Naive thymus-derived CD8-positive, alpha-beta T cell (primary cell): ENCODE results near the gene TCF7L2. TPM values are rescaled to one million over a fixed set of nuclear protein-coding genes. Genes with fewer than 3 reads are reported as not detected.

Experiments used
- ATAC-seq, 2 donors: fragments of 150-1000 bp; cut with Tn5 transposase in 1 of 2; sonication (Bioruptor Pico), chemical (Tn5 transposase) in 1 of 2; 1 replicate in 1 of 2; 2 replicates in 1 of 2; pipeline ENCODE4 v1.10.0; 2021; ENCODE audit warnings: mild to moderate bottlenecking in 2 of 2, moderate library complexity in 2 of 2
- POLR2A ChIA-PET: fragments of 350-600 bp; sonication (Branson Sonifier 250); formaldehyde crosslinking; loops from one replicate; lab custom pipeline; 2021; ENCODE audit warnings: antibody characterized with exemption; lab: Charles Lee
- DNase-seq, 10 donors: peaks; one replicate each; pipeline versions ENCODE4 v3.0.0 to v3.0.0-alpha.2; 2020 to 2022
- H3K27ac Mint-ChIP-seq, 10 donors: one replicate each; pipeline ENCODE4 v1.8.0; 2020 to 2022; ENCODE audit warnings: mild to moderate bottlenecking in 10 of 10, mixed read lengths in 10 of 10, moderate library complexity in 4 of 10, inconsistent platforms in 1 of 10
- H3K27me3 Mint-ChIP-seq, 5 donors: one replicate each; pipeline ENCODE4 v1.8.0; 2021 to 2022; ENCODE audit warnings: mixed read lengths in 5 of 5
- H3K36me3 Mint-ChIP-seq, 3 donors: one replicate each; pipeline ENCODE4 v1.8.0; 2020 to 2022; ENCODE audit warnings: mixed read lengths in 3 of 3, mild to moderate bottlenecking in 2 of 3, inconsistent platforms in 1 of 3
- H3K4me1 Mint-ChIP-seq, 4 donors: one replicate each; pipeline ENCODE4 v1.8.0; 2021 to 2022; ENCODE audit warnings: mixed read lengths in 4 of 4
- H3K4me3 Mint-ChIP-seq, 10 donors: one replicate each; pipeline ENCODE4 v1.8.0; 2020 to 2022; ENCODE audit warnings: mild to moderate bottlenecking in 10 of 10, mixed read lengths in 10 of 10, moderate library complexity in 6 of 10, inconsistent platforms in 1 of 10
- H3K9me3 Mint-ChIP-seq, 9 donors: one replicate each; pipeline ENCODE4 v1.8.0; 2020 to 2022; ENCODE audit warnings: mixed read lengths in 9 of 9, mild to moderate bottlenecking in 3 of 9, inconsistent platforms in 1 of 9, moderate library complexity in 1 of 9
- polyA plus RNA-seq, 3 donors: library from polyadenylated mRNA; unstranded; fragments of 300-500 nt; fragmentation: Illumina TruSeq; gene quantifications; one replicate each; pipeline ENCODE4 v1.2.3, GENCODE V29; 2021
- total RNA-seq, 8 experiments: library from RNA in 2 of 8; stranded (reverse) in 2 of 8; gene quantifications; one replicate each; pipeline ENCODE4 v1.2.3 and lab custom pipeline; 2021 to 2026

Gene TCF7L2
- total and polyA plus RNA-seq, 5 experiments from 2014 or later: 1.6 to 6.0 (median 4.1) TPM

DNA sequence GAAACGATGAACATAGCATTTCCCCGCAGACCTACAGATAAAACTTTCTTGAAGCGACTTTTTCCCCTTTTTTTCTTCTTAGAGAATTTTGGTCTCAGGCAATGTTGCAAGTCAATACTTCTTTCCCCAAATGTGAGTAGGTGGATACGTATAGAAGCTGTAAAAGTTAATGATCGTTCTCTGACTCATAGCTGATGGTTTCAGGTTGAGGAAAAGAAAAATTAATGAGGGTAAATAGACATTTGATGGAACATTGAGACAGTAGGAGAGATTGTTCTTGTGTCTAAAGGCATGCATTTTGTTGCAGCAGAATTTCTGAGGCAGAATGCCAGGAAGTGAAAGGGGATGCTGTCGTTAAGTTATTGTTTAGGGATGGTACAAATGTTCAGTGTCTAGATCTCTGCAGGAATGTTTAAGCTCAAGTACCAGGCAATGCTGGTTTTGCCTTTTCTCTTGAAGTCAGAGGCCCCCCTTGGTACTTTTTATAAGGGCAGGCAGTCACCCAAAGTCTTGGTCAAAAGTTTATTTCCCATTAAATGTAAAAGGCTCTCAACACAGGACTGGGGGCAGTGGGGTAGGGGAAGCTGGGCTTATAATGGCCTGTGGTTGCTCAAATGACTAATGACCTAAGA, 9.3 kb downstream of the TCF7L2 start:
- POLR2A ChIA-PET: interaction anchor here (1.1 kb wide), 1 partner anchor 9 kb away, joined by 5 read pairs; no protein-coding TSS in a partner anchor
- DNase-seq: no peak
- Mint-ChIP-seq H3K4me1 (peaks cover 15 to 31% (median 27%) of the 10 kb centered on the region in 4 donors), H3K4me3 (no peak overlapping the region), H3K27me3 (peaks cover 0 to 10% (median 0%) of the 10 kb centered on the region in 5 donors), H3K27ac (no peak overlapping the region), H3K36me3 (peaks cover 0 to 2% (median 0%) of the 10 kb centered on the region in 3 donors), H3K9me3 (no peaks in the 10 kb centered on the region)
- no peak for ATAC-seq

DNA sequence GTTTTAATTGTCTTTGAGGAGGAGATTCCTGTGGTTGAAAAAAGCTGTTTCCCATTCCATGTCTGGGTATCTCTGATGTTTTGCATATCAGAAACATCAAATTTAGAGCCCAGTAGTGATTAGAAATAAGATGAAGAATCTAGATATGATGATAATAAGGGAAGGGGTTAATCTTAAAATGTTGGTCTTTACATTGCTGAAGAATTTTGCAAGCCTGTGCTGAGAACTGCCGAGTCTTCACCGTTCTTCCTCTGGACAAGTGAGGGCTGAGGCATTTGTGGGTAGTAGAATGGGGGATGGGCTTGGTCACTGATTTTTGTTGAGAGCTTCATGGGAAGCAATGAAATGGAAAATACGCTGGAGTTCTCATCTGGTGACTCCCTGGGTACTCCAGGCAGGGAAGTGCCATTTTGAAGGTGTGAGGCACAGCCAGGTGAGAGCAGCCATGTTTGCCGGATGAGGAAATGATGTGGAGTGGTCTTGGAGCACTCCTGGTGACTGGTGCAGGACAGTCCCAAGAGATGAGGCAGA, 10.2 kb downstream of the TCF7L2 start:
- POLR2A ChIA-PET: no interaction called here
- Mint-ChIP-seq H3K9me3 (no peaks in the 10 kb centered on the region), H3K36me3 (peaks cover 0 to 2% (median 0%) of the 10 kb centered on the region in 3 donors), H3K27ac (peak overlapping the region in 1 of 10 donors; percentile 17), H3K27me3 (peaks cover 0 to 10% (median 0%) of the 10 kb centered on the region in 5 donors), H3K4me3 (no peak overlapping the region), H3K4me1 (peaks cover 15 to 35% (median 26%) of the 10 kb centered on the region in 4 donors)
- DNase-seq (no peak), ATAC-seq (no peak)

- Mint-ChIP-seq H3K27me3 (peaks cover 0 to 7% (median 0%) of the 10 kb centered on the region in 5 donors), H3K4me3 (peak overlapping the region in 3 of 10 donors; percentile 12 to 19 (median 16)), H3K4me1 (peaks cover 11 to 23% (median 14%) of the 10 kb centered on the region in 4 donors), H3K9me3 (no peaks in the 10 kb centered on the region), H3K36me3 (peaks cover 0 to 2% (median 0%) of the 10 kb centered on the region in 3 donors), H3K27ac (peak overlapping the region in 3 of 10 donors; percentile 1 to 4 (median 1))
- peak in 1 of 2 donors; percentile 61 for ATAC-seq
- POLR2A ChIA-PET: interaction anchor here (0.6 kb wide), 1 partner anchor 246 kb away, joined by 4 read pairs; no protein-coding TSS in a partner anchor
- peak in 1 of 10 donors; percentile 25 for DNase-seq
Observed at GRCh38 chr10:112961609-112962008, 11.6 kb downstream of the TCF7L2 start.

DNA sequence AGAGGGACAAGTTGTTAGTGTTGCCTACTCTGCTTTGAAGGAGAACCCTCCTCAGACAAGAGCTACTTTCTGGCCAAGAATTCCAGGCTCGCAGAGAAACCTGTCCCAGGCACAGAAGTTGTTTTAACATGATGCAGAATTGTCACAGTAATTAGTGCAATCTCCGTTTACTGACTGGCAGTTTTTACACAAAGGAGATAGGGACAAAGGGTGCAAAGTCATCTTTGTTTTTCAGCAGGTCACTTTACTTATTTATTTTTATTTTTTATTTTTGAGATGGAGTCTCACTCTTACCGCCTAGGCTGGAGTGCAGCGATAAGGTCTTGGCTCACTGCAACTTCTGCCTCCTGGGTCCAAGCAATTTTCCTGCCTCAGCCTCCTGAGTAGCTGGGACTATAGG, 12.3 kb downstream of the TCF7L2 start:
- peaks cover 0 to 2% (median 0%) of the 10 kb centered on the region in 3 donors for H3K36me3 Mint-ChIP-seq
- H3K9me3 Mint-ChIP-seq: no peaks in the 10 kb centered on the region
- H3K27me3 Mint-ChIP-seq: peaks cover 0 to 7% (median 0%) of the 10 kb centered on the region in 5 donors
- DNase-seq (no peak), ATAC-seq (no peak)
- H3K4me1 Mint-ChIP-seq: peaks cover 9 to 23% (median 14%) of the 10 kb centered on the region in 4 donors
- POLR2A ChIA-PET: no interaction called here
- no peak overlapping the region for H3K4me3 Mint-ChIP-seq
- peak overlapping the region in 1 of 10 donors; percentile 1 for H3K27ac Mint-ChIP-seq

DNA sequence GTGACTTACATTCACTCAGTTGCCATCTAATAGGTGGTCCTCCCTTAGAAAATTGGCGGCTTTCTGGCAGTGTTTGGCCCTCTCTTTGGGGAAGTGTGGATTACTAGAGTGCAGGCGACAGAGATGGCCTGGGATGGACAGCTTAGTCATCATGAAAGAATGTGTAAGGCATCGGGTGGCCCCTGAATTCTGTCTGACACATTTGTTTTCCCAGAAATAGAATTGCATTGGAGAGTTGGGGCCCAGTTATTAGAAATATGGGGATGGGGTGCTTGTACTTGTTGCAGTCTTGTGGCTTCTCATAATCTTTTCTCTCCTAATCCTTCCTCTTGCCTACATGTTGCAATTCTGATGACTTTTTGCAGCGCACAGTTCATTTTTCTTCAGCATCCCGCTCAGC, 13.8 kb downstream of the TCF7L2 start:
- no peak for ATAC-seq
- Mint-ChIP-seq H3K36me3 (peaks cover 0 to 2% (median 0%) of the 10 kb centered on the region in 3 donors), H3K9me3 (no peaks in the 10 kb centered on the region), H3K27me3 (peaks cover 0 to 4% (median 0%) of the 10 kb centered on the region in 5 donors), H3K4me1 (peaks cover 9 to 23% (median 14%) of the 10 kb centered on the region in 4 donors), H3K27ac (no peak overlapping the region), H3K4me3 (no peak overlapping the region)
- no peak for DNase-seq
- POLR2A ChIA-PET: no interaction called here

GRCh38 chr10:112964482-112964881, 14.4 kb downstream of the TCF7L2 start:
- Mint-ChIP-seq H3K27me3 (peaks cover 0 to 4% (median 0%) of the 10 kb centered on the region in 5 donors), H3K9me3 (no peaks in the 10 kb centered on the region), H3K36me3 (peaks cover 0 to 2% (median 0%) of the 10 kb centered on the region in 3 donors), H3K4me3 (no peak overlapping the region), H3K27ac (no peak overlapping the region), H3K4me1 (peaks cover 9 to 23% (median 14%) of the 10 kb centered on the region in 4 donors)
- ATAC-seq (no peak), DNase-seq (no peak)
- POLR2A ChIA-PET: no interaction called here

- H3K9me3 Mint-ChIP-seq: no peaks in the 10 kb centered on the region
- POLR2A ChIA-PET: no interaction called here
- no peak overlapping the region for H3K4me3 Mint-ChIP-seq
Observed at GRCh38 chr10:112966194-112966855, 16.3 kb downstream of the TCF7L2 start.

GRCh38 chr10:112967200-112967599, 17.2 kb downstream of the TCF7L2 start:
- no peak for DNase-seq
- Mint-ChIP-seq H3K4me1 (peaks cover 0 to 7% (median 4%) of the 10 kb centered on the region in 4 donors), H3K9me3 (no peaks in the 10 kb centered on the region), H3K27me3 (no peaks in the 10 kb centered on the region), H3K4me3 (no peak overlapping the region), H3K27ac (no peak overlapping the region), H3K36me3 (peaks cover 0 to 5% (median 0%) of the 10 kb centered on the region in 3 donors)
- POLR2A ChIA-PET: no interaction called here
- ATAC-seq: no peak

More at GRCh38 chr10:112966194-112966855, 16.3 kb downstream of the TCF7L2 start:
- no peaks in the 10 kb centered on the region for H3K27me3 Mint-ChIP-seq
- H3K27ac Mint-ChIP-seq: no peak overlapping the region
- H3K36me3 Mint-ChIP-seq: peaks cover 0 to 2% (median 0%) of the 10 kb centered on the region in 3 donors
- H3K4me1 Mint-ChIP-seq: peaks cover 6 to 15% (median 8%) of the 10 kb centered on the region in 4 donors
- DNase-seq (no peak), ATAC-seq (no peak)

DNA sequence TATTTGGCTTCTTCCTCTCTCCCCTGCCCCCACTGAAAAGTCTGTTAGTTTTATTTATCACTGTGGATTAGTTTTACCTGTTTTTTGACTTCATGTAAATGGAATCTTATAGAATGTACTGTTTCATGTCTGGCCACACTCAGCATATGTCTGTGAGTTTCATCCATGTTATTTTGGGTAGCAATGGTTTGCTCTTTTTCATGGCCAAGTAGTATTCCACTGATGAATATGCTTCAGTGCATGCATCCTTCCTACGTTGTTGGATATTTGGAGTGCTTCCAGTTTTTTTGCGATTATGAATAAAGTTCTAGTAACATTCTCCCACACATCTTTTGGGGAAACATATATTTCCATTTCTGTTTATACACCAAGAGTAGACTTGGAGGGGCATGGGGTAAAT, 19.1 kb downstream of the TCF7L2 start:
- Mint-ChIP-seq H3K4me1 (peaks cover 0 to 6% (median 2%) of the 10 kb centered on the region in 4 donors), H3K27ac (no peak overlapping the region), H3K36me3 (peaks cover 0 to 7% (median 3%) of the 10 kb centered on the region in 3 donors), H3K4me3 (no peak overlapping the region), H3K27me3 (no peaks in the 10 kb centered on the region), H3K9me3 (no peaks in the 10 kb centered on the region)
- POLR2A ChIA-PET: no interaction called here
- DNase-seq: no peak
- ATAC-seq: no peak

DNA sequence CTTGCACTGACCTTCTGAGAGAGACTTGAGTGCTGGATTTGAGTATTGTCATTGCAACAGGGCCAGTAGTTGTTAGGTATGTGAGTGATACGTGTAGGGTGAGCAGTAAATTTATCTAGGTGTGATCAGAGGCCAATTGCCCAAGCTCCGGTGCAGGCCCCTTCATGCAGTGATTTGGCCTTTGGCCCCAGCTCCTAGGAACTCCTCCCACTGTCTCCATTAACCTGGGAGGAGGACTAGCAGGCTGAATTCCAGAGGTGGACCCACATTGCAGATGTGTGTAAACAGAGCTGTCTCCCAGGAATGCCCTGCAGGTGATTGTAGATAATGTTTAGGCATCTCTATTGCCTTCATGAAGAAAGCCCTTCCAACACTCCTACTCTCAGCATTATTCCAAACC, 19.5 kb downstream of the TCF7L2 start:
- POLR2A ChIA-PET: no interaction called here
- no peak for ATAC-seq
- peaks cover 0 to 6% (median 1%) of the 10 kb centered on the region in 4 donors for H3K4me1 Mint-ChIP-seq

GRCh38 chr10:112970021-112970420, 20.0 kb downstream of the TCF7L2 start:
- Mint-ChIP-seq H3K27ac (peak overlapping the region in 1 of 10 donors; percentile 22), H3K9me3 (no peaks in the 10 kb centered on the region), H3K36me3 (peaks cover 0 to 7% (median 3%) of the 10 kb centered on the region in 3 donors), H3K4me3 (no peak overlapping the region), H3K27me3 (no peaks in the 10 kb centered on the region), H3K4me1 (peaks cover 0 to 2% (median under 1%) of the 10 kb centered on the region in 4 donors)
- POLR2A ChIA-PET: no interaction called here
- no peak for ATAC-seq
- no peak for DNase-seq

More for the DNA sequence above, 19.5 kb downstream of the TCF7L2 start:
- no peaks in the 10 kb centered on the region for H3K9me3 Mint-ChIP-seq
- DNase-seq: no peak
- peaks cover 0 to 7% (median 3%) of the 10 kb centered on the region in 3 donors for H3K36me3 Mint-ChIP-seq
- H3K27me3 Mint-ChIP-seq: no peaks in the 10 kb centered on the region
- H3K4me3 Mint-ChIP-seq: no peak overlapping the region
- no peak overlapping the region for H3K27ac Mint-ChIP-seq

DNA sequence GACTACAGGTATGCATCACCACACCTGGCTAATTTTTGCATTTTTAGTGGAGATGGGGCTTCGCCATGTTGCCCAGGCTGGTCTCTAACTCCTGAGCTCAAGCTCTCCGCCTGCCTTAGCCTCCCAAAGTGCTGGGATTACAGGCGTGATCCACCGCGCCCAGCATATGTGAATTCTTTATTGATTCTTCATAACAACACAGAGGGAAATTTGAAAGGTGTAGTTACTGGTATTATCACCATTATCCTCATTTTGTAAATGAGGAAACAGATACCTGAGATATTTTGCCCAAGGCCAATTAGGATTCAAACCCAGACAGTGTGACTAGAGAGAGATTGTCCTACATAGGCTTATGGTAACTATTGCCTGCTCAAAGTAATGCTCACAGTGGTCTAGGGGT, 22.6 kb downstream of the TCF7L2 start:
- Mint-ChIP-seq H3K4me3 (no peak overlapping the region), H3K9me3 (no peaks in the 10 kb centered on the region), H3K4me1 (no peaks in the 10 kb centered on the region), H3K36me3 (peaks cover 0 to 8% (median 3%) of the 10 kb centered on the region in 3 donors), H3K27me3 (peaks cover 2 to 17% (median 6%) of the 10 kb centered on the region in 5 donors), H3K27ac (no peak overlapping the region)
- no peak for DNase-seq
- ATAC-seq: no peak
- POLR2A ChIA-PET: no interaction called here
